SK-N-SH (cell line): ENCODE results near the gene ZNF649. TPM values are rescaled to one million over a fixed set of nuclear protein-coding genes. Genes with fewer than 3 reads are reported as not detected.
A peak's percentile ranks its signal among the peaks of the same experiment; 100 is the strongest.

Source experiments
- CTCF ChIA-PET: fragments of 300-600, 350-600 bp; formaldehyde crosslinking; extraction: SDS; loops from one replicate; lab custom pipeline; 2021; lab: Yijun Ruan, JAX
- POLR2A ChIA-PET: fragments of 350-600 bp; sonication (Branson Sonifier 250); formaldehyde crosslinking; extraction: SDS; loops from one replicate; lab custom pipeline; 2020; ENCODE audit warnings: antibody characterized with exemption, inconsistent platforms; lab: Yijun Ruan, JAX
- DNase-seq: peaks from one replicate; pipeline ENCODE4 v3.0.0; 2012
- H2AFZ ChIP-seq: fragments of 200-600 bp; sonication (generic); 2 replicates; pipeline ENCODE4 v1.8.1; 2016; ENCODE audit warnings: antibody characterized with exemption, mild to moderate bottlenecking, low read depth
- H3F3A ChIP-seq: fragments of 200-600 bp; sonication (generic); replicated peaks from 2 replicates; pipeline ENCODE3; 2016; ENCODE audit warnings: antibody characterized with exemption, mild to moderate bottlenecking; ENCODE audit not compliant: insufficient read depth
- H3K27ac ChIP-seq, 2 experiments: fragments of 200-500 bp in 1 of 2; fragments of 200-600 bp in 1 of 2; sonication (Bioruptor generic) in 1 of 2; sonication (generic), shearing (Covaris generic) in 1 of 2; 2 replicates each; pipeline versions ENCODE4 v1.5.1 to v1.6.1; 2014 to 2016; ENCODE audit warnings: low read depth in 2 of 2, inconsistent platforms in 1 of 2, low read length in 1 of 2, mild to moderate bottlenecking in 1 of 2, mixed read lengths in 1 of 2
- H3K27me3 ChIP-seq: fragments of 200-600 bp; sonication (generic), shearing (Covaris generic); 2 replicates; pipeline ENCODE4 v1.6.1; 2016; ENCODE audit warnings: mixed run types; ENCODE audit not compliant: insufficient read depth
- H3K36me3 ChIP-seq, 2 experiments: fragments of 200-500 bp in 1 of 2; fragments of 200-600 bp in 1 of 2; sonication (Bioruptor generic) in 1 of 2; sonication (generic) in 1 of 2; replicated peaks in 1 of 2; 2 replicates each; pipeline versions ENCODE3 to v1.5.1; 2014 to 2016; ENCODE audit warnings: low read length in 1 of 2, mild to moderate bottlenecking in 1 of 2; ENCODE audit not compliant: insufficient read depth in 2 of 2, control insufficient read depth in 1 of 2
- H3K4me1 ChIP-seq, 2 experiments: fragments of 200-500 bp in 1 of 2; fragments of 200-600 bp in 1 of 2; sonication (Bioruptor generic) in 1 of 2; sonication (generic), shearing (Covaris generic) in 1 of 2; 2 replicates each; pipeline versions ENCODE4 v1.5.1 to v1.6.1; 2014 to 2016; ENCODE audit warnings: low read depth in 1 of 2, low read length in 1 of 2, mixed run types in 1 of 2; ENCODE audit not compliant: insufficient read depth in 2 of 2, control insufficient read depth in 1 of 2
- H3K4me2 ChIP-seq: fragments of 200-600 bp; sonication (generic), shearing (Covaris generic); 2 replicates; pipeline ENCODE4 v1.6.1; 2017; ENCODE audit warnings: mixed run types
- H3K4me3 ChIP-seq, 2 experiments: fragments of 200-500 bp in 1 of 2; fragments of 200-600 bp in 1 of 2; sonication (Bioruptor generic) in 1 of 2; sonication (generic), shearing (Covaris generic) in 1 of 2; 2 replicates each; pipeline versions ENCODE4 v1.5.1 to v1.8.1; 2014 to 2016; ENCODE audit warnings: low read depth in 2 of 2, inconsistent platforms in 1 of 2, low read length in 1 of 2, mild to moderate bottlenecking in 1 of 2, mixed read lengths in 1 of 2, moderate library complexity in 1 of 2
- H3K79me2 ChIP-seq: fragments of 200-600 bp; sonication (generic); 2 replicates; pipeline ENCODE4 v1.8.1; 2017; ENCODE audit warnings: mild to moderate bottlenecking; ENCODE audit not compliant: insufficient read depth
- H3K9ac ChIP-seq: fragments of 200-600 bp; sonication (generic); 2 replicates; pipeline ENCODE4 v1.6.1; 2017; ENCODE audit warnings: mixed run types
- H3K9me2 ChIP-seq: fragments of 200-600 bp; sonication (generic); 2 replicates; pipeline ENCODE4 v1.6.1; 2017; ENCODE audit warnings: mixed run types
- H3K9me3 ChIP-seq: fragments of 200-600 bp; sonication (generic); 2 replicates; pipeline ENCODE4 v1.6.1; 2017; ENCODE audit warnings: mixed run types, mild to moderate bottlenecking, moderate library complexity
- H4K20me1 ChIP-seq: fragments of 200-600 bp; sonication (generic); 2 replicates; pipeline ENCODE4 v1.6.1; 2017; ENCODE audit warnings: mild to moderate bottlenecking, mixed run types; ENCODE audit not compliant: insufficient read depth
- FOXJ3 ChIP-seq: sonication (generic); formaldehyde crosslinking; IDR thresholded peaks from 2 replicates; pipeline ENCODE4 v1.5.1; 2020; ENCODE audit warnings: mild to moderate bottlenecking, missing genetic modification reagents
- FOXM1 ChIP-seq: IDR thresholded peaks from 2 replicates; pipeline ENCODE4 v1.4.0; 2012; ENCODE audit warnings: low read depth, mild to moderate bottlenecking
- GABPA ChIP-seq: IDR thresholded peaks from 2 replicates; pipeline ENCODE4 v1.4.0; 2012; ENCODE audit warnings: low read depth, mild to moderate bottlenecking
- MXI1 ChIP-seq: IDR thresholded peaks from 2 replicates; pipeline ENCODE4 v1.6.1; 2012; ENCODE audit warnings: mild to moderate bottlenecking, low read depth, low read length, improper control_type of control experiment
- POLR2AphosphoS5 ChIP-seq: IDR thresholded peaks from 2 replicates; pipeline ENCODE4 v1.6.1; 2012; ENCODE audit warnings: low read depth, low read length
- RAD21 ChIP-seq: IDR thresholded peaks from 2 replicates; pipeline ENCODE4 v1.6.1; 2012; ENCODE audit warnings: mild to moderate bottlenecking, low read length
- RCOR1 ChIP-seq: fragments of 150-350 bp; IDR thresholded peaks from 2 replicates; pipeline ENCODE4 v1.6.1; 2017; ENCODE audit warnings: antibody characterized with exemption, low read length
- SIN3A ChIP-seq: IDR thresholded peaks from 2 replicates; pipeline ENCODE4 v1.6.1; 2012; ENCODE audit warnings: low read depth, mild to moderate bottlenecking, low read length, moderate library complexity, borderline replicate concordance
- YY1 ChIP-seq: IDR thresholded peaks from 2 replicates; pipeline ENCODE4 v1.4.0; 2012; ENCODE audit warnings: low read depth, mild to moderate bottlenecking
- whole genome bisulfite sequencing: methylation state at CpG from one replicate; pipeline ENCODE4 v1.1.6; 2017; ENCODE audit warnings: low lambda C conversion rate; 5-methylcytosine and 5-hydroxymethylcytosine counted together
- polyA plus RNA-seq, 3 experiments: library from polyadenylated mRNA; depleted of rRNA; stranded (reverse); fragments of >200 nt; gene quantifications; 2 replicates each; pipeline ENCODE4 v1.2.3, GENCODE V29; 2012
- TF ChIP-seq, protein P1 (sequence below): fragments of 150-350 bp; IDR thresholded peaks from 2 replicates; pipeline ENCODE4 v1.6.1; 2016; ENCODE audit warnings: mild to moderate bottlenecking, low read depth, low read length
- TF ChIP-seq, protein P2 (sequence below): IDR thresholded peaks from 2 replicates; pipeline ENCODE4 v1.4.0; 2012; ENCODE audit warnings: low read depth
- TF ChIP-seq, protein P3 (sequence below): fragments of 150-350 bp; IDR thresholded peaks from 2 replicates; pipeline ENCODE4 v1.6.1; 2017; ENCODE audit warnings: antibody characterized with exemption, low read length, low read depth, borderline replicate concordance

ZNF649 gene
- polyA plus RNA-seq, 1 of the 3 experiments (the other 2 are of a cell fraction), result 1.5 TPM

DNA sequence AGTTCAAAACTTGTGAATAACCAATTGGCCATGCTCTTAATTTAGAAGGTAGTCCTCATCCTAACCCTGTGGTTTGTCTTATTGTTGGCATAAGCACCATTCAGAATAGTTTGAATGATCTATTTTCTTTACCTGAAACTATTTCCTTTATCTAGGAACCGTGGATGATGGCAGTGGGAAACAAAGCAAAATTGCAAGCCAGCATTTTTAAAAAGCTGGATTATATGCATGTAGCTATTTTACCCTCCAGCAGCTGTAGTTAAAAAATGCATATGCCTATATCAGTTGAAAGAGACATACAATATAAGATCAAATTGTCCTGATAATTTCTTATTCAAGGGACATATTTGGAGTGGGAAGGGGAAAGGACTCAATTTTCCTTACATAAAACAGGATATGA is 41.8 kb upstream of the ZNF649 start (continued):
- no peak for TF ChIP-seq FOXM1
- no peak for TF ChIP-seq RCOR1
- no peak for TF ChIP-seq MXI1
- no peak for TF ChIP-seq POLR2AphosphoS5
- no peak for TF ChIP-seq SIN3A
- TF ChIP-seq, protein P1, sequence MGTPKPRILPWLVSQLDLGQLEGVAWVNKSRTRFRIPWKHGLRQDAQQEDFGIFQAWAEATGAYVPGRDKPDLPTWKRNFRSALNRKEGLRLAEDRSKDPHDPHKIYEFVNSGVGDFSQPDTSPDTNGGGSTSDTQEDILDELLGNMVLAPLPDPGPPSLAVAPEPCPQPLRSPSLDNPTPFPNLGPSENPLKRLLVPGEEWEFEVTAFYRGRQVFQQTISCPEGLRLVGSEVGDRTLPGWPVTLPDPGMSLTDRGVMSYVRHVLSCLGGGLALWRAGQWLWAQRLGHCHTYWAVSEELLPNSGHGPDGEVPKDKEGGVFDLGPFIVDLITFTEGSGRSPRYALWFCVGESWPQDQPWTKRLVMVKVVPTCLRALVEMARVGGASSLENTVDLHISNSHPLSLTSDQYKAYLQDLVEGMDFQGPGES, result no peak
- TF ChIP-seq GABPA, result no peak

DNA sequence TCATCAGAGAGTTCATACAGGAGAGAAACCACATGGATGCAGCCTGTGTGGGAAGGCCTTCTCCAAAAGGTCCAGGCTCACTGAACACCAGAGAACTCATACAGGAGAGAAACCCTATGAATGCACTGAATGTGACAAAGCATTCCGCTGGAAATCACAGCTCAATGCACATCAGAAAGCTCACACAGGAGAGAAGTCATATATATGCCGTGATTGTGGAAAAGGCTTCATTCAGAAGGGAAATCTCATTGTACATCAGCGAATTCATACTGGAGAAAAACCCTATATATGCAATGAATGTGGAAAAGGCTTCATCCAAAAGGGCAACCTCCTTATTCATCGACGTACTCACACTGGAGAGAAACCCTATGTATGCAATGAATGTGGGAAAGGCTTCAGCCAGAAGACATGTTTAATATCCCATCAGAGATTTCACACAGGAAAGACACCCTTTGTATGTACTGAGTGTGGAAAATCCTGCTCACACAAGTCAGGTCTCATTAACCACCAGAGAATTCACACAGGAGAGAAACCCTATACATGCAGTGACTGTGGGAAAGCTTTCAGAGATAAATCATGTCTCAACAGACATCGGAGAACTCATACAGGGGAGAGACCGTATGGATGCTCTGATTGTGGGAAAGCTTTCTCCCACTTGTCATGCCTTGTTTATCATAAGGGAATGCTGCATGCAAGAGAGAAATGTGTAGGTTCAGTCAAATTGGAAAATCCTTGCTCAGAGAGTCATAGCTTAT is 40.2 kb upstream of the ZNF649 start:
- Histone ChIP-seq H3K4me3 (peak overlapping the region in 1 of 2 experiments; percentile 17; a peak in 1 of 4 replicates), H3F3A (no peaks in the 10 kb centered on the region), H4K20me1 (no peaks in the 10 kb centered on the region), H3K79me2 (no peaks in the 10 kb centered on the region), H3K4me1 (no peaks in the 10 kb centered on the region), H3K4me2 (no peak overlapping the region), H3K36me3 (peaks cover 46 to 59% of the 10 kb centered on the region in 2 experiments), H3K9me2 (no peaks in the 10 kb centered on the region), H3K27me3 (no peaks in the 10 kb centered on the region), H3K9ac (no peak overlapping the region), H3K9me3 (peaks cover 17% of the 10 kb centered on the region), H3K27ac (no peak overlapping the region), H2AFZ (no peak overlapping the region)
- DNase-seq, result no peak
- WGBS, result 83% methylated on average over 7 of the region's 7 CpGs
- ChIA-PET POLR2A (no interaction called here), CTCF (no interaction called here)
- no peak for TF ChIP-seq RAD21
- TF ChIP-seq, protein P1, result no peak
- TF ChIP-seq FOXJ3 (CRISPR knock-in tag), result no peak
- TF ChIP-seq YY1, result no peak
- TF ChIP-seq, protein P2, sequence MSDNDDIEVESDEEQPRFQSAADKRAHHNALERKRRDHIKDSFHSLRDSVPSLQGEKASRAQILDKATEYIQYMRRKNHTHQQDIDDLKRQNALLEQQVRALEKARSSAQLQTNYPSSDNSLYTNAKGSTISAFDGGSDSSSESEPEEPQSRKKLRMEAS, result no peak
- TF ChIP-seq MXI1, result no peak

DNA sequence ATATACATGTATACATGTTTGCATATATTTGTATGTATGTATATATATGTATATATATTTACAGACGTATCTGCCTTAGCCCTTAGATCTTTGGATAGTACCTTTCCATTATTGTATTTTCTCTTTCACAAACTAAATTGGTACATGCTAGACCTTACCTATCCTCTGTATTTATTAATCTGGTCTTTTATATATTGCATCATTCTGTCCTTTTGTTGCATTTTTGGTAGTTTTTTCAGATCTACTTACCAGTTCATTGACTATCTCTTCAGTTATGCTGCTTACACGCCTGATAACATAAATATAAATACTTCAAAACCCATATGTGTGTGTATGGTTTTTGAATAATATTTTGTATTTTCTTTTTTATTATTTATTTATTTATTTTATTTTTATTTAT is 34.1 kb upstream of the ZNF649 start:
- TF ChIP-seq GABPA, result no peak
- TF ChIP-seq, protein P3, sequence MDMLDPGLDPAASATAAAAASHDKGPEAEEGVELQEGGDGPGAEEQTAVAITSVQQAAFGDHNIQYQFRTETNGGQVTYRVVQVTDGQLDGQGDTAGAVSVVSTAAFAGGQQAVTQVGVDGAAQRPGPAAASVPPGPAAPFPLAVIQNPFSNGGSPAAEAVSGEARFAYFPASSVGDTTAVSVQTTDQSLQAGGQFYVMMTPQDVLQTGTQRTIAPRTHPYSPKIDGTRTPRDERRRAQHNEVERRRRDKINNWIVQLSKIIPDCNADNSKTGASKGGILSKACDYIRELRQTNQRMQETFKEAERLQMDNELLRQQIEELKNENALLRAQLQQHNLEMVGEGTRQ, result no peak
- TF ChIP-seq, all 33 proteins: peak for 0
- Histone ChIP-seq H3K9me2 (no peaks in the 10 kb centered on the region), H3K27ac (no peak overlapping the region), H4K20me1 (no peaks in the 10 kb centered on the region), H3K79me2 (peaks cover 3% of the 10 kb centered on the region; the same call in 1 of the 2 replicates), H3K4me2 (no peak overlapping the region), H3F3A (no peaks in the 10 kb centered on the region), H2AFZ (no peak overlapping the region), H3K9me3 (peaks cover 12% of the 10 kb centered on the region), H3K27me3 (no peaks in the 10 kb centered on the region), H3K36me3 (peaks cover 60 to 90% of the 10 kb centered on the region in 2 experiments), H3K4me3 (no peak overlapping the region), H3K4me1 (no peaks in the 10 kb centered on the region), H3K9ac (no peak overlapping the region)
- WGBS, result 88% methylated on average over 2 of the region's 2 CpGs
- DNase-seq, result no peak
- POLR2A ChIA-PET, result no interaction called here
- CTCF ChIA-PET, result no interaction called here
